HEK293 (cell line): ENCODE measurements around the gene LRRK1.

ENCODE experiments used
- CTCF ChIA-PET: fragments of 350-600 bp; formaldehyde crosslinking; extraction: SDS; loops from one replicate; lab custom pipeline; 2021; ENCODE audit warnings: antibody characterized with exemption; lab: Yijun Ruan, JAX
- POLR2A ChIA-PET: fragments of 300-600 bp; formaldehyde crosslinking; extraction: SDS; loops from one replicate; lab custom pipeline; 2020; ENCODE audit warnings: antibody characterized with exemption, inconsistent platforms; lab: Yijun Ruan, JAX
- H3K27ac ChIP-seq: fragments of 200-500 bp; sonication (Bioruptor generic); 2 replicates; pipeline ENCODE4 v1.5.1; 2014; ENCODE audit warnings: low read depth, low read length, control low read depth, inconsistent platforms; ENCODE audit errors: extremely low read depth
- H3K36me3 ChIP-seq, 2 experiments: fragments of 200-500 bp in 1 of 2; sonication (Bioruptor generic) in 1 of 2; 1 replicate in 1 of 2; 2 replicates in 1 of 2; pipeline ENCODE4 v1.5.1; 2014 to 2017; ENCODE audit warnings: inconsistent platforms in 2 of 2, low read length in 2 of 2; ENCODE audit not compliant: control insufficient read depth in 2 of 2, insufficient read depth in 1 of 2
- H3K4me1 ChIP-seq: fragments of 200-500 bp; sonication (Bioruptor generic); 2 replicates; pipeline ENCODE4 v1.5.1; 2014; ENCODE audit warnings: mild to moderate bottlenecking, low read length, inconsistent platforms; ENCODE audit not compliant: control insufficient read depth, insufficient read depth
- H3K4me3 ChIP-seq: 2 replicates; pipeline ENCODE4 v1.5.1; 2011; ENCODE audit warnings: low read depth, mild to moderate bottlenecking, control low read depth, low read length, moderate library complexity
- H3K9me3 ChIP-seq: fragments of 200-500 bp; sonication (Bioruptor generic); 2 replicates; pipeline ENCODE4 v1.5.1; 2014; ENCODE audit warnings: low read depth, low read length, inconsistent platforms; ENCODE audit not compliant: control insufficient read depth, insufficient read depth
- ATF2 ChIP-seq: fragments of 450-650 bp; formaldehyde crosslinking; IDR thresholded peaks from 2 replicates; pipeline ENCODE4 v1.5.1; 2016; ENCODE audit warnings: missing biosample characterization, missing genetic modification characterization, low read depth
- EGR2 ChIP-seq: fragments of 450-650 bp; formaldehyde crosslinking; IDR thresholded peaks from 2 replicates; pipeline ENCODE4 v1.5.1; 2016; ENCODE audit warnings: low read depth, missing biosample characterization, missing genetic modification characterization
- HOXA7 ChIP-seq: sonication (generic); formaldehyde crosslinking; IDR thresholded peaks from 2 replicates; pipeline ENCODE4 v1.8.1; 2022; ENCODE audit warnings: missing genetic modification reagents, borderline replicate concordance
- KLF16 ChIP-seq: fragments of 450-650 bp; formaldehyde crosslinking; IDR thresholded peaks from 2 replicates; pipeline ENCODE4 v1.5.1; 2017; ENCODE audit warnings: missing biosample characterization, missing genetic modification characterization
- ZBTB11 ChIP-seq: fragments of 450-650 bp; formaldehyde crosslinking; conservative IDR thresholded peaks from 2 replicates; pipeline ENCODE4 v1.5.1; 2016; ENCODE audit warnings: low read depth, missing biosample characterization, missing genetic modification characterization
- ZBTB17 ChIP-seq: fragments of 450-650 bp; formaldehyde crosslinking; IDR thresholded peaks from 2 replicates; pipeline ENCODE4 v1.5.1; 2016; ENCODE audit warnings: missing biosample characterization, missing genetic modification characterization
- ZBTB44 ChIP-seq: fragments of 450-650 bp; IDR thresholded peaks from 2 replicates; pipeline ENCODE4 v1.5.1; 2018; ENCODE audit warnings: missing biosample characterization, mild to moderate bottlenecking, missing genetic modification characterization
- ZBTB6 ChIP-seq: fragments of 450-650 bp; formaldehyde crosslinking; IDR thresholded peaks from 2 replicates; pipeline ENCODE4 v1.5.1; 2017; ENCODE audit warnings: missing biosample characterization, missing genetic modification characterization
- ZFHX2 ChIP-seq: fragments of 450-650 bp; formaldehyde crosslinking; conservative IDR thresholded peaks from 2 replicates; pipeline ENCODE4 v1.5.1; 2016; ENCODE audit warnings: missing biosample characterization, missing genetic modification characterization
- ZFP3 ChIP-seq: fragments of 450-650 bp; formaldehyde crosslinking; IDR thresholded peaks from 2 replicates; pipeline ENCODE4 v1.5.1; 2016; ENCODE audit warnings: low read depth, missing biosample characterization, missing genetic modification characterization
- ZFP37 ChIP-seq: fragments of 450-650 bp; formaldehyde crosslinking; IDR thresholded peaks from 2 replicates; pipeline ENCODE4 v1.5.1; 2016; ENCODE audit warnings: missing biosample characterization, missing genetic modification characterization
- ZNF132 ChIP-seq: fragments of 450-650 bp; formaldehyde crosslinking; IDR thresholded peaks from 2 replicates; pipeline ENCODE4 v1.5.1; 2017; ENCODE audit warnings: missing biosample characterization, missing genetic modification characterization, borderline replicate concordance
- ZNF23 ChIP-seq: fragments of 450-650 bp; formaldehyde crosslinking; IDR thresholded peaks from 2 replicates; pipeline ENCODE4 v1.5.1; 2016; ENCODE audit warnings: missing biosample characterization, missing genetic modification characterization, borderline replicate concordance
- ZNF366 ChIP-seq: fragments of 450-650 bp; formaldehyde crosslinking; conservative IDR thresholded peaks from 2 replicates; pipeline ENCODE4 v1.5.1; 2016; ENCODE audit warnings: missing biosample characterization, missing genetic modification characterization
- ZNF518A ChIP-seq: fragments of 450-650 bp; formaldehyde crosslinking; conservative IDR thresholded peaks from 2 replicates; pipeline ENCODE4 v1.5.1; 2016; ENCODE audit warnings: low read depth, missing biosample characterization, missing genetic modification characterization
- ZNF521 ChIP-seq: fragments of 450-650 bp; formaldehyde crosslinking; IDR thresholded peaks from 2 replicates; pipeline ENCODE4 v1.5.1; 2017; ENCODE audit warnings: missing biosample characterization, mild to moderate bottlenecking, missing genetic modification characterization
- ZNF529 ChIP-seq: fragments of 450-650 bp; formaldehyde crosslinking; IDR thresholded peaks from 2 replicates; pipeline ENCODE4 v1.5.1; 2017; ENCODE audit warnings: missing genetic modification characterization, missing biosample characterization; ENCODE audit not compliant: insufficient replicate concordance

The LRRK1 gene

GRCh38 chr15:101102746-101103145 lies 183.6 kb downstream of the LRRK1 start (continued):
- TF ChIP-seq ZNF529 (tag by site-specific recombination) = no peak
- no peak for TF ChIP-seq ZFP3 (tag by site-specific recombination)
- no peak for TF ChIP-seq KLF16 (tag by site-specific recombination)
- no peak for TF ChIP-seq ZNF366
- no peak for TF ChIP-seq ZNF132
- TF ChIP-seq ZFP37 (tag by site-specific recombination) = no peak
- TF ChIP-seq, all 188 proteins: peak for 0

- H3K4me3 ChIP-seq = no peak overlapping the region
- CTCF ChIA-PET = interaction anchor here (0.8 to 1.4 kb wide), 3 partner anchors 14 to 155 kb away, joined by 3 to 4 read pairs (median 3); no protein-coding TSS in a partner anchor
- H3K9me3 ChIP-seq = no peaks in the 10 kb centered on the region
- H3K27ac ChIP-seq = no peak overlapping the region
- TF ChIP-seq ZBTB17 (tag by site-specific recombination) (peak; percentile 60; the same call in 1 of the 2 replicates), EGR2 (tag by site-specific recombination) (0 out of 2 replicates have a peak, but pooled peaks have one; percentile 19), ZFHX2 (tag by site-specific recombination) (0 out of 2 replicates have a peak, but pooled peaks have one; percentile 27), ZBTB6 (tag by site-specific recombination) (no peak), ZNF23 (tag by site-specific recombination) (peak; percentile 77; the same call in 1 of the 2 replicates), HOXA7 (CRISPR knock-in tag) (no peak), ZNF518A (tag by site-specific recombination) (no peak)
- POLR2A ChIA-PET = no interaction called here
- no peaks in the 10 kb centered on the region for H3K36me3 ChIP-seq
- no peaks in the 10 kb centered on the region for H3K4me1 ChIP-seq
Measured at GRCh38 chr15:101103598-101103997, 184.4 kb downstream of the LRRK1 start.

- no peaks in the 10 kb centered on the region for H3K36me3 ChIP-seq
- no peak overlapping the region for H3K27ac ChIP-seq
- H3K9me3 ChIP-seq = no peaks in the 10 kb centered on the region
- no peaks in the 10 kb centered on the region for H3K4me1 ChIP-seq
- ChIA-PET CTCF (interaction anchor here (0.8 to 1.4 kb wide), 4 partner anchors 10 to 154 kb away, joined by 3 to 4 read pairs (median 3); no protein-coding TSS in a partner anchor), POLR2A (interaction anchor here (0.6 kb wide), 1 partner anchor 148 kb away, joined by 3 read pairs; the partner anchor contains the start of gene CHSY1)
- H3K4me3 ChIP-seq = no peak overlapping the region
- TF ChIP-seq ZNF521 (tag by site-specific recombination) (no peak), ZBTB44 (no peak), ZBTB11 (no peak), ATF2 (tag by site-specific recombination) (no peak)
Measured at GRCh38 chr15:101104141-101104540, 185.0 kb downstream of the LRRK1 start.
